Keratinocyte (primary cell): ENCODE data around the gene PPID. TPM values are rescaled to one million over a fixed set of nuclear protein-coding genes. Genes with fewer than 3 reads are reported as not detected.
"Not testable (repeated sequence)": the region's sequence is repeated elsewhere in the genome, so short reads cannot be mapped to it uniquely, and the experiment has no call there.

Source experiments
- DNase-seq: peaks from one replicate; pipeline ENCODE4 v3.0.0-alpha.2; 2011; ENCODE audit warnings: low read depth, missing footprints, low spot score
- FAIRE-seq: peaks from 2 replicates; lab custom pipeline; 2011; peaks lifted over from hg19 to GRCh38; lab: Jason Lieb, UNC
- H2AFZ ChIP-seq: 2 replicates; pipeline ENCODE4 v1.6.0; 2012; ENCODE audit warnings: low read length, control low read depth, inconsistent platforms; ENCODE audit not compliant: control insufficient read depth
- H3K27ac ChIP-seq: 2 replicates; pipeline ENCODE4 v1.5.1; 2011; ENCODE audit warnings: low read length; ENCODE audit not compliant: control insufficient read depth, insufficient read depth
- H3K27me3 ChIP-seq: 3 replicates; pipeline ENCODE4 v1.6.0; 2011; ENCODE audit warnings: low read length; ENCODE audit not compliant: control insufficient read depth, insufficient read depth; ENCODE audit errors: extremely low read depth
- H3K36me3 ChIP-seq, 2 experiments: 2 replicates in 1 of 2; 3 replicates in 1 of 2; pipeline ENCODE4 v1.5.1; 2011; ENCODE audit warnings: low read length in 2 of 2, mild to moderate bottlenecking in 1 of 2; ENCODE audit not compliant: control insufficient read depth in 2 of 2, insufficient read depth in 2 of 2; ENCODE audit errors: extremely low read depth in 1 of 2
- H3K4me1 ChIP-seq: 3 replicates; pipeline ENCODE4 v1.5.1; 2011; ENCODE audit warnings: low read length; ENCODE audit not compliant: control insufficient read depth, insufficient read depth; ENCODE audit errors: extremely low read depth
- H3K4me2 ChIP-seq: 3 replicates; pipeline ENCODE4 v1.6.0; 2011; ENCODE audit warnings: low read depth, low read length; ENCODE audit not compliant: control insufficient read depth, insufficient read depth; ENCODE audit errors: extremely low read depth
- H3K4me3 ChIP-seq, 3 experiments: fragments of 200-600 bp in 1 of 3; sonication (generic) in 1 of 3; 2 replicates in 2 of 3; 3 replicates in 1 of 3; pipeline ENCODE4 v1.5.1; 2011 to 2016; ENCODE audit warnings: low read length in 3 of 3, mild to moderate bottlenecking in 3 of 3, control low read depth in 2 of 3, inconsistent platforms in 1 of 3, low read depth in 1 of 3, mixed read lengths in 1 of 3, mixed run types in 1 of 3, moderate library complexity in 1 of 3; ENCODE audit not compliant: control insufficient read depth in 2 of 3, insufficient read depth in 2 of 3; ENCODE audit errors: extremely low read depth in 1 of 3
- H3K79me2 ChIP-seq: 2 replicates; pipeline ENCODE4 v1.6.0; 2012; ENCODE audit warnings: low read length; ENCODE audit not compliant: control insufficient read depth, insufficient read depth
- H3K9ac ChIP-seq: 3 replicates; pipeline ENCODE4 v1.6.0; 2011; ENCODE audit warnings: low read length; ENCODE audit not compliant: control insufficient read depth, insufficient read depth; ENCODE audit errors: extremely low read depth
- H3K9me1 ChIP-seq: 3 replicates; pipeline ENCODE4 v1.6.0; 2011; ENCODE audit warnings: low read length; ENCODE audit not compliant: control insufficient read depth, insufficient read depth; ENCODE audit errors: extremely low read depth
- H3K9me3 ChIP-seq: 2 replicates; pipeline ENCODE4 v1.5.1; 2012; ENCODE audit warnings: low read depth, low read length; ENCODE audit not compliant: control insufficient read depth
- H4K20me1 ChIP-seq: 3 replicates; pipeline ENCODE4 v1.6.0; 2011; ENCODE audit warnings: low read length; ENCODE audit not compliant: control insufficient read depth, insufficient read depth; ENCODE audit errors: extremely low read depth
- EZH2 ChIP-seq: IDR thresholded peaks from one replicate; pipeline ENCODE4 v1.6.1; 2012; ENCODE audit warnings: inconsistent platforms, mild to moderate bottlenecking, low read length, moderate library complexity
- dilution Hi-C: fragments of 300-500 bp; cut with MboI; formaldehyde crosslinking; loops from one replicate; pipeline ENCODE4 v1.7.0; 2020; ENCODE audit warnings: low sequenced_read_pairs; ENCODE audit not compliant: extremely low pct_ligation_motif_present
- polyA plus RNA-seq, 5 experiments: library from polyadenylated mRNA; depleted of rRNA in 3 of 5; stranded (reverse) in 3 of 5; stranded (forward) in 1 of 5; unstranded in 1 of 5; fragments of >200 nt; gene quantifications; 1 replicate in 1 of 5; 2 replicates in 3 of 5; 3 replicates in 1 of 5; pipeline versions ENCODE4 v1.2.1 to v1.2.3, GENCODE V29; 2011 to 2012; ENCODE audit warnings: missing spikeins in 2 of 5, low read depth in 1 of 5, low replicate concordance in 1 of 5
- TF ChIP-seq, protein P1 (sequence below), 3 experiments: IDR thresholded peaks in 1 of 3; conservative IDR thresholded peaks in 1 of 3; optimal IDR thresholded peaks in 1 of 3; 2 replicates in 2 of 3; 3 replicates in 1 of 3; pipeline versions ENCODE3 to v1.5.1; 2011; ENCODE audit warnings: low read length in 3 of 3, mild to moderate bottlenecking in 3 of 3, moderate library complexity in 2 of 3, control low read depth in 1 of 3, inconsistent platforms in 1 of 3; ENCODE audit not compliant: insufficient read depth in 2 of 3; ENCODE audit errors: extremely low read depth in 1 of 3

The PPID gene
- polyA plus RNA-seq, 1 donor (not counting 4 experiments of a cell fraction or from before 2014, with no cell fraction given) = 27.2 TPM

DNA sequence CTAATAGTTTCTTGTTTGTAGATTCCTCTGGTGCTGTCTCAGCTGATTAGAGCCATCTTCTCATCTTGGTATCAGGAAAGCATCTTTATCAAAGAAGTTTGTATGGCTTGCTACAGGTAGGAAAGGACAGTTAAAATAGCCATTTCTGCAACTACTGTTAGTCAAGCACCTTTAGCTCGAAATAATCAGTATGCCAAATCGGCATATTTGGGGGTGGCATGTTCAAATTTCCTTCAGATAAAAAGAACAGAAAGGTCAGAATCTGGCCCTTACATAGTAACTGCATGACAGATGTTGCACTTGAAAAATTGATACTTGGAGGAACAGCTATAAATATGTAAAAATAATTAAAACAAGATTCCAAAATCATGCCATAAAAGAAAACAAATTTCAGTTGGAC lies 56.3 kb downstream of the PPID start:
- FAIRE-seq = no peak

DNA sequence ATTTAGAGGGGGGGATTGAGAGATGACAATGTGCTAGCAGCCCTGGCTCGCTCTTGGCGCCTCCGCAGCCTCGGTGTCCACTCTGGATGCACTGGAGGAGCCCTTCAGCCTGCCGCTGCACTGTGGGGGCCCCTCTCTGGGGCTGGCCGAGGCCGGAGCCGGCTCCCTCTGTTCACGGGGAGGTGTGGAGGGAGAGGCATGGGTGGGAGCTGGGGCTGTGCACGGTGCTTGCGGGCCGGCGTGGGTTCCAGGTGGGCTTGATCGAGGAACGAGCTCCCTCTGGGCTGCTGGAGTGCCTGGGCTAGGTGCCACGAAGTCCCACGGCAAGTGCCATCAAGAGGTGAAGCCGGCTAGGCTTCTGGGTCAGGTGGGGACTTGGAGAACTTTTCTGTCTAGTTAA lies 58.4 kb downstream of the PPID start:
- TF ChIP-seq, protein P1, sequence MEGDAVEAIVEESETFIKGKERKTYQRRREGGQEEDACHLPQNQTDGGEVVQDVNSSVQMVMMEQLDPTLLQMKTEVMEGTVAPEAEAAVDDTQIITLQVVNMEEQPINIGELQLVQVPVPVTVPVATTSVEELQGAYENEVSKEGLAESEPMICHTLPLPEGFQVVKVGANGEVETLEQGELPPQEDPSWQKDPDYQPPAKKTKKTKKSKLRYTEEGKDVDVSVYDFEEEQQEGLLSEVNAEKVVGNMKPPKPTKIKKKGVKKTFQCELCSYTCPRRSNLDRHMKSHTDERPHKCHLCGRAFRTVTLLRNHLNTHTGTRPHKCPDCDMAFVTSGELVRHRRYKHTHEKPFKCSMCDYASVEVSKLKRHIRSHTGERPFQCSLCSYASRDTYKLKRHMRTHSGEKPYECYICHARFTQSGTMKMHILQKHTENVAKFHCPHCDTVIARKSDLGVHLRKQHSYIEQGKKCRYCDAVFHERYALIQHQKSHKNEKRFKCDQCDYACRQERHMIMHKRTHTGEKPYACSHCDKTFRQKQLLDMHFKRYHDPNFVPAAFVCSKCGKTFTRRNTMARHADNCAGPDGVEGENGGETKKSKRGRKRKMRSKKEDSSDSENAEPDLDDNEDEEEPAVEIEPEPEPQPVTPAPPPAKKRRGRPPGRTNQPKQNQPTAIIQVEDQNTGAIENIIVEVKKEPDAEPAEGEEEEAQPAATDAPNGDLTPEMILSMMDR (optimal IDR thresholded peaks at IDR 0.05 in 1 of 3, IDR thresholded peaks at IDR 0.05 in 1 of 3, conservative IDR thresholded peaks at IDR 0.05 in 1 of 3; ENCODE audit: extremely low read depth in 1 of 3, insufficient read depth in 2 of 3, low read length in 3 of 3) = no peak
- no peak for TF ChIP-seq EZH2
- Histone ChIP-seq H3K4me1 (no peaks in the 10 kb centered on the region), H3K79me2 (peaks cover 10% of the 10 kb centered on the region), H2AFZ (no peak overlapping the region), H3K36me3 (no peaks in the 10 kb centered on the region), H3K4me3 (no peak overlapping the region), H3K9me3 (no peaks in the 10 kb centered on the region), H3K27me3 (no peaks in the 10 kb centered on the region), H3K9ac (no peak overlapping the region), H3K4me2 (no peak overlapping the region), H3K9me1 (no peaks in the 10 kb centered on the region), H4K20me1 (no peaks in the 10 kb centered on the region), H3K27ac (no peak overlapping the region)
- FAIRE-seq (no peak), DNase-seq (no peak)
- dilution Hi-C loops = no loop called here

More for the DNA sequence above, 56.3 kb downstream of the PPID start:
- Histone ChIP-seq H3K27ac (no peak overlapping the region), H3K9ac (no peak overlapping the region), H4K20me1 (no peaks in the 10 kb centered on the region), H3K9me3 (no peaks in the 10 kb centered on the region), H3K27me3 (no peaks in the 10 kb centered on the region), H3K4me3 (no peak overlapping the region), H3K4me1 (peaks cover 6% of the 10 kb centered on the region), H3K9me1 (no peaks in the 10 kb centered on the region), H3K36me3 (no peaks in the 10 kb centered on the region), H3K4me2 (no peak overlapping the region), H3K79me2 (peaks cover 22% of the 10 kb centered on the region), H2AFZ (no peak overlapping the region)
- dilution Hi-C loops = no loop called here
- no peak for DNase-seq
- TF ChIP-seq EZH2 = no peak
- TF ChIP-seq, protein P1 (optimal IDR thresholded peaks at IDR 0.05 in 1 of 3, IDR thresholded peaks at IDR 0.05 in 1 of 3, conservative IDR thresholded peaks at IDR 0.05 in 1 of 3; ENCODE audit: extremely low read depth in 1 of 3, insufficient read depth in 2 of 3, low read length in 3 of 3) = no peak

DNA sequence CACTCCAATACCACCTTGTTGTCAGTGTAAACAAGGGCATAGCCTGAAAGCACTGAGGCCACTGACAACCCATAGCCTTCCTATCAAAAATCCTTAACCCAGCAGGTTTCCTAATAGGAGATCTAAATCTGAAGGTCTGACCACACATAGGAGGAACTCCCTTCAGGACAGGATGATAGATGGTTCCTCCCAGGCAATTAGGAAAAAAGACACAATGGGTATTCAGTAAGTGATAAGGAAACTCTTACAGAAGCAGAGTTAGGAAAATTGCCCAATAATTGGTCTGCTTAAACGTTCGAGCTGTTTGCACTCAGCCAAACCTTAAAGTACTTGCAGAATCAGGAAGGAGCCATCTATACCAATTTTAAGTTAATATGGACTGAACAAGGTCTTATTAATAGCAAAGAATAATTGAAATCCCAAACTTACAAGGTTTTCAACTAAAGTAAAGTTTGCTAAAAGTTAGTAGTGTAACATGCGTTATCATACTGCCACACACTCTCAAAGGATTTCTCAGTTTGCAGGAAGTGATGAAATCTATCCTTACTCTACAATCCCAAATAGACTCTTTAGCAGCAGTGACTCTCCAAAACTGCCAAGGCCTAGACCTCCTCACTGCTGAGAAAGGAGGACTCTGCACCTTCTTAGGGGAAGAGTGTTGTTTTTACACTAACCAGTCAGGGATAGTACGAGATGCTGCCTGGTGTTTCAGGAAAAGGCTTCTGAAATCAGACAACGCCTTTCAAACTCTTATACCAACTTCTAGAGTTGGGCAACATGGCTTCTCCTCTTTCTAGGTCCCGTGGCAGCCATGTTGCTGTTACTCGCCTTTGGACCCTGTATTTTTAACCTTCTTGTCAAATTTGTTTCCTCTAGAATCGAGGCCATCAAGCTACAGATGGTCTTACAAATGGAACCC lies 59.2 kb downstream of the PPID start:
- H3K79me2 ChIP-seq, H3K4me3 ChIP-seq, DNase-seq, H3K9me1 ChIP-seq, H3K9me3 ChIP-seq, FAIRE-seq, H3K4me2 ChIP-seq, dilution Hi-C loops, H2AFZ ChIP-seq, H3K9ac ChIP-seq, H4K20me1 ChIP-seq, H3K27me3 ChIP-seq, H3K27ac ChIP-seq, H3K36me3 ChIP-seq, H3K4me1 ChIP-seq: not testable (repeated sequence)
